Embryonic facial prominence (tissue), 1 donor: ENCODE measurements around the gene PAMR1.
"Not testable (repeated sequence)": the region's sequence is repeated elsewhere in the genome, so short reads cannot be mapped to it uniquely, and the experiment has no call there.

Experiments
- DNase-seq: peaks from one replicate; pipeline ENCODE4 v3.0.0-alpha.2; 2016; ENCODE audit errors: extremely low spot score

Gene PAMR1, protein sequence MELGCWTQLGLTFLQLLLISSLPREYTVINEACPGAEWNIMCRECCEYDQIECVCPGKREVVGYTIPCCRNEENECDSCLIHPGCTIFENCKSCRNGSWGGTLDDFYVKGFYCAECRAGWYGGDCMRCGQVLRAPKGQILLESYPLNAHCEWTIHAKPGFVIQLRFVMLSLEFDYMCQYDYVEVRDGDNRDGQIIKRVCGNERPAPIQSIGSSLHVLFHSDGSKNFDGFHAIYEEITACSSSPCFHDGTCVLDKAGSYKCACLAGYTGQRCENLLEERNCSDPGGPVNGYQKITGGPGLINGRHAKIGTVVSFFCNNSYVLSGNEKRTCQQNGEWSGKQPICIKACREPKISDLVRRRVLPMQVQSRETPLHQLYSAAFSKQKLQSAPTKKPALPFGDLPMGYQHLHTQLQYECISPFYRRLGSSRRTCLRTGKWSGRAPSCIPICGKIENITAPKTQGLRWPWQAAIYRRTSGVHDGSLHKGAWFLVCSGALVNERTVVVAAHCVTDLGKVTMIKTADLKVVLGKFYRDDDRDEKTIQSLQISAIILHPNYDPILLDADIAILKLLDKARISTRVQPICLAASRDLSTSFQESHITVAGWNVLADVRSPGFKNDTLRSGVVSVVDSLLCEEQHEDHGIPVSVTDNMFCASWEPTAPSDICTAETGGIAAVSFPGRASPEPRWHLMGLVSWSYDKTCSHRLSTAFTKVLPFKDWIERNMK

DNA sequence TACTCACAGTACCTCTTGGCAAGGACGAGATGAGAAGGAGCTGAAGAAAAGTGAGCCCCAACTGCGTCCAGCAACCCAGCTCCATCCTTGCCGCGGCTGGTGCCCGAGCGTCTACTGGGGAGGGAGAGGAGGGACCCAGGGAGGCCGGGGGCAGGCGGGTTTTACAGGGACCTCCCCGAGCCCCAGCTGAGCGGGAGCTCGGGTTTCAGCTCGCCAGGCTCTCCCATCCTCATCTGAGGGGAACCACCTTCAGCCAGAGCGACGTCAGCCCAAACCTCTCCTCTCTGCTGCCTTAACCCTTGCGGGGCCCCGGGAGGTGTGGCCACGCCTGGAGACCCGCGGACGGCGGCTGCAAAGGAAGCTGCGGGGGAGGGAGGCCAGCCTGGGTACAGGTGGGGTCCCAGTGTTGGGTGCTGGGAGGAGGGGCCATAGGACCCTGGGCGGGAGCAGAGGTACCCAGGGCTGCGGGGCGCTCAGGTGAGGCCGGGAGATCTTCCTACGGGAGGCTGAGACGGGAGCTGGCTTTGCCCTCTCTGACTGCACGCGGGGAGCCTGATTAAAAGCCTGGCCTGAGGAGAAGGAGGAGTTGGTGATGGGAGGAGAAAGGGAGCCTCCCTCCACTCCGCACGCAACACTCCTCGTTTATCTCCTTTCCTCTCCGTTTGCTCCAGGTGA is at the start of gene PAMR1:
PAMR1 (minus strand) TSS at position 116 of the 675 bp plus-strand sequence; CDS start at position 85, 31 bp downstream.
- DNase-seq, result no peak

GRCh38 chr11:35571696-35572095 is 46.3 kb upstream of the PAMR1 start:
- DNase-seq, result no peak

GRCh38 chr11:35567737-35568465 is 42.5 kb upstream of the PAMR1 start:
- no peak for DNase-seq

- DNase-seq, result no peak
Observed at GRCh38 chr11:35566885-35567284, 41.5 kb upstream of the PAMR1 start.

DNA sequence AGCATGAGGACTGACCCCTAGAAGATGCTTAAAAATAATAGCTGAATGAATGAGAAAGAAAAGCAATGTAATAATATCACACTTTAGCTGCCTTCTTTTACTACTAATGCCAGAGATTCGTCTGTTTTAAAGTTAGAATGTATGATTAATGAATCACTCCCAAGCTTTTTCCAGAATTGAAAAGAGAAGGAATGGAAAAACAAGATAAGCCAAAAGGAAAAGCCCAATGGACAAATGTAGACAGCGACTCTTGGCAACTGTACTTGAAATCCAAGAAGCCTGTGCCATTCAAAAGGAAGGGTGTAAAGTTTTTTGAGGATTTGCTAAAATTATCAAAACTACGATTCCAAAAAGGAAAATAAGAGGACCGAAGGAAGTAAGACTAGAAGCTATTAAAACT is 40.8 kb upstream of the PAMR1 start:
- no peak for DNase-seq

- DNase-seq, result no peak
Observed at GRCh38 chr11:35564245-35564595, 38.8 kb upstream of the PAMR1 start.

- no peak for DNase-seq
Observed at GRCh38 chr11:35563484-35564244, 38.2 kb upstream of the PAMR1 start.

DNA sequence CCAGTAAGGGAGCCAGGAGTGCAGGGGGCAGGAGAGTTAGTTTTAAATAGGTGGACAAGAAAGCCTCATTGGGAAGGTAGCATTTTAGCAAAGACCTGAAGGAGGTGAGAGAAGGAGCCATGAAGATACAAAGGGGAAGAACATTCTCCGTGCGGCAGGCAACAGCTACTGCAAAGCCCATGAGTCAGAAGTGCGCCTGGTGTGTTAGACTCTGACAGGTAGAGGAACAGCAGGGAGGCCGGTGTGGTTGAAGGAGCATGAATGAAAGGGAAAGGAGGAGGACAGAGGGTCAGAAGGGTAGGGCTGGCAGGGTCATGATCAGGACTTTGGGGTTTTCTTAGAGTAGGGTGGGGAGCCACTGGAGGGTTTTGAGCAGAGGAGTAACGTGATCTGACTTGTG is 34.5 kb upstream of the PAMR1 start:
- DNase-seq, result no peak

- DNase-seq, result no peak
Observed at GRCh38 chr11:35558513-35558912, 33.1 kb upstream of the PAMR1 start.

- no peak for DNase-seq
Observed at GRCh38 chr11:35555488-35555887, 30.1 kb upstream of the PAMR1 start.

GRCh38 chr11:35554491-35555437 is 29.3 kb upstream of the PAMR1 start:
- no peak for DNase-seq

DNA sequence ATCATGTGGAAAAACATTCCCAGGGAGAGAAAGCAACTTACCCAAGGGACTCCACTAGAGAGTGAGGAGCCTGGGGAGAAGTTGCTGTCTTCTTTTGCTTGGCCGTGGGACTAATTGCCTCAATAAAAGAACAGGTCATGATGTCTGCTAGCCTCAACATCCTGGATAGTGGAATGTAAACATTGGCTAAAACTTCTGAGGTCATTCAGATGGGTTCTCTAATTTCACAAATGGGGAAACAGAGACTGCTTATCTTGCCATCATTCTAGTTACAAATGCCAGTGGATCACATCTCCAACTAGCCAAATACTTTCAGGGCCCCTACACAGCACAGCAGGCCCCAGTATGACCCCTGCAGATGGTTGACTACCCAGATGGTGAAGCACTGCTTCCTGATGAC is 28.4 kb upstream of the PAMR1 start:
- DNase-seq, result no peak

- DNase-seq, result no peak
Observed at GRCh38 chr11:35553021-35553420, 27.6 kb upstream of the PAMR1 start.

DNA sequence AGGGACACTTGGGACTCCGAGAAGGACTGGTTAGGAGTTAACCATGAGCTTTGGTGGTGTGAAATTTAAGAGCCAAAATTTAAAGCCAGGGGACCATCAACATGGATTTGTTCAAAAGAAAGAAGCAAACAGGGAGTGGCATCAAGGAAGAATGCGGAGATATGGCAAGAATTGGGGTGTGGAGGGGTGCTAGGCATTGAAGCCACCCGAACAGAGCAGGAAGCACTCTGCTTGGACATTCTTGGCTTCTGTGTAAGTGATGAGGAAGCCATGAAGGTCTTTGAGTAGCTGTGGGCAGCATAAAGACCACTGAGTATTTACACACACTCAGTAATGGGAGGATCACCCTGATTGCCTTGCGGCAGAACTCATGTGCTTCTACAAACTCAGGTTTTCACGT is 27.2 kb upstream of the PAMR1 start:
- DNase-seq, result no peak

DNA sequence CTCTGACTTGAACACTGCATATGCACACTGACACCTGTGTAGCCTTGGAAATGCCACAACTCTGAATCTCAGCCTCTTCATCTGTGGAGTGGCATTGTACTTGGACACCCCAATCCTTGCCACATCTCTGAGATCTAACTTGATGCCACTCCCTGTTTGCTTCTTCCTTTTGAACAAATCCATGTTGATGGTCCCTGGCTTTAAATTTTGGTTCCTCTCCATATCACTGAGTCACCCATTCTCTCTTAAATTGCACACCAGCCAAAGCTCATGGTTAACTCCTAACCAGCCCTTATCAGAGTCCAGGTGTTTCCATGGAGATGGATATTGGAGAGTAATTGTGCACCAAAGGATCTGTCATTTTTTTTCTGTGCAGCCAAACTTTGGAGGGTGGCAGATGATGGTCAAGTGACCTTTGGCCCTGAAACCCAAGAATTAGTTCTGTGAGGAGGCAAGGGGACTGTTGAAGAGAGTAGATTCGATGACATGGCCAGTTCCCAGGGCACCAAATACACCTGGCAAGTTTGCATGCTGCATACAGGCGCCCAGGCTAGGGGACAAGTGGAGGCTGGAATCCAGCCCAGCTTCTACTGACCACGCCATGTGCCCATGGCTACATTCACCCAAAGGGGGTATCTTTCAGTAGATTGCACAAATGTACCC is 25.1 kb upstream of the PAMR1 start:
- no peak for DNase-seq

DNA sequence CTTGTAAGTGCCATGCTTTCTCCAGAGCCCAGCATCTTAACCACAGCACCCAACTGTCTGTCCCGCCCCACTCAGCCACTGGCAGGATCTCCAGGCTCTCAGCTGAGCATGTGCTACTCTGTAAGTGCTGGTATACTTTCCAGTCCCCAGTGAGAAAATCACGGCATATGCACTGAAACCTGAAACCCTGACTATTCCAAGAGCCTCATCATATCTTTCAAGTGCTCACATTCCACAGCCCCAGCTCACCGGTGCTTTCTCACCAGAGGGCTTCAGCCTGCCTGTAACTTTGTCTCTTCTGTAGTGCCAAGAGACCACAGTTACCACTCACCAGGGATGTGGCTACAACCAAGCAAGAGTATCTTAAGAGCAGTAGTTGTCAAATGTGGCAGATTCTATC is 24.4 kb upstream of the PAMR1 start:
- DNase-seq, result no peak

GRCh38 chr11:35548925-35549561 is 23.6 kb upstream of the PAMR1 start:
- no peak for DNase-seq

GRCh38 chr11:35547995-35548394 is 22.6 kb upstream of the PAMR1 start:
- not testable (repeated sequence) for DNase-seq

- no peak for DNase-seq
Observed at GRCh38 chr11:35546317-35546716, 20.9 kb upstream of the PAMR1 start.
